Erythroblast (primary cell): ENCODE data around the gene C4BPB.

Experiments
- GATA1 ChIP-seq: IDR thresholded peaks from 2 replicates; pipeline ENCODE4 v1.6.1; 2011; ENCODE audit warnings: low read depth, mild to moderate bottlenecking, control low read depth, low read length, moderate library complexity
- POLR2A ChIP-seq: IDR thresholded peaks from 2 replicates; pipeline ENCODE4 v1.6.1; 2011; ENCODE audit warnings: mild to moderate bottlenecking, low read length

DNA sequence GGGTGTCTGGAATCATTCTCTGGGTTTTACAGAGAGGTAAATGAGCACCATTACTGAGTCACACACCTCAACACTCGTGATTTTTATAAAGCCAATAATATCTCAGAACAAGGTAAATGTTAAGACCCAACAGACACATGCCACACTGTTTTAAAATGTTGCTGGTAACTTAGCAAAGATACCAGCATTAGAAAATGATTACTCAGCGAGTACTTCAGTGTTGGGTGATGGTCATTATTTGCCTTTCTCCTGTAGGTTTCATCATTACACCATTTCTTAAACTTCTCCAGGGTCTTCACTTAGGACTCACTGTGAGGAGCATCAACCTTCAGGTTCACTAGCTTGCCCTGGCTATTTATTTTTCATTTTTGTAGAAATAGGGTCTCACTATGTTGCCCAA lies 6.9 kb upstream of the C4BPB start:
- no peak for TF ChIP-seq POLR2A
- TF ChIP-seq GATA1 = no peak
